ENCODE results near the gene PLD2.
A peak's percentile ranks its signal among the peaks of the same experiment; 100 is the strongest.

The PLD2 gene

GRCh38 chr17:4833941-4834680 is 27.2 kb downstream of the PLD2 start:
- peak in 24 of 56 donors; percentile 11 to 46 (median 22) for DNase-seq

DNA sequence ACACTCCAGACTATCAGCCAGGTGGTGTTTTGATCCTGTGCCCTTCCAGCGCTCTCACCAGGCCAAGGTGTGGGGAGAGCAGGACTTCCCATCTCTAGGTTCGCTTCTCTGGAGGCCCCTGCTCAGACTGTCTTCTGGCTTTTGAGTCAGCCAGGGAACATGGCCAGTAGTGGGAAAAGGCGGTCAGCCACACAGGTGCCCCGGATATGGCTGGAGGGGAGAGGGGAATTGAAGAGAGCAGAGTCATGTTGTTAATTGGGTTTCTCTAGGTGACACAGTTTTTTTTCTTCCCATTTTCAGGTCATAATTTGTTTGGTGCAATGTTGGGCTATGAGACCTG is 27.7 kb downstream of the PLD2 start:
- DNase-seq, result peak in 2 of 56 donors; percentile 10 to 19

DNA sequence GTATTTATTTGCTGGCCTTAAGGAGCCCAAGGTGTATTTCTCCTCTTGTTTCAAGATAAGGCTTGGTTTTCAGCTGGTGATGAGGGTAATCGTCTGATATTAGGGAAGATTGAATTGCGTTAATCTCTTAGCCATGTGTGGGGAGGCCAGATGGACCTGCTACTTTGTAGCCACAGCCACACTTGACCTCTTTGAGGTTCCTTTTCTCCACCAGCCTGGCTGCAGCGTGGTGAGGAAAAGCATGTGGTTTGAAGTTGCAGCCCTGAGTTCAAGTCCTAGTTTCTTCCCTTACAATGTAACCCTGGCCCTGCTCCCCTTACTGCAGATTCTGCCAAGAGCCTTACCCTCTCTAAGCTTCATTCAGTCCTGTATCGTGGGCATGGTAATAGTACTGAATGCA is 29.3 kb downstream of the PLD2 start:
- no peak for DNase-seq

GRCh38 chr17:4837471-4838308 is 30.7 kb downstream of the PLD2 start:
- peak in 20 of 56 donors; percentile 9 to 70 (median 26) for DNase-seq

GRCh38 chr17:4838309-4838785 is 31.4 kb downstream of the PLD2 start:
- no peak for DNase-seq

GRCh38 chr17:4839221-4839620 is 32.3 kb downstream of the PLD2 start:
- no peak for DNase-seq

GRCh38 chr17:4839965-4840892 is 33.3 kb downstream of the PLD2 start:
- no peak for DNase-seq

GRCh38 chr17:4840893-4841242 is 33.9 kb downstream of the PLD2 start:
- no peak for DNase-seq

DNA sequence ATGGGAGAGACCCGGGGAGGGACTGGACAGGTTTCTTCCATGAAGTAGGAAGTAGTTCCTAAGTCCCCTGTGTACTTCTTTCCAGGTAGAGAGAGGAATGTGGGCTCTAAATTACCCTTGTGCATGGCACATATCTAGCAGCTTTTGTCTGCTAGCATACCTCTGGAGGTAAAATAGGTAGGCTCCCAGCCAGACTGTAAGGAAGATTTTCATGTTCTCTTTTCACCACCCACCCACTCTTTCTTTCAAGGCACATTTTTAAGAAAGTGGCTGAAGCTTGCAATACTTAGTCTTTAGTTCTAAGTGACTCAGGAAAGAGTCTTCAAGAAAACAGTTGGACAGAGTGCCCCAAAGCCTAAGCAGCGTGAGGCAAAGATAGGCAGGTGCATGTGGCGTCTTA is 35.4 kb downstream of the PLD2 start:
- peak in 1 of 56 donors; percentile 11 for DNase-seq

DNA sequence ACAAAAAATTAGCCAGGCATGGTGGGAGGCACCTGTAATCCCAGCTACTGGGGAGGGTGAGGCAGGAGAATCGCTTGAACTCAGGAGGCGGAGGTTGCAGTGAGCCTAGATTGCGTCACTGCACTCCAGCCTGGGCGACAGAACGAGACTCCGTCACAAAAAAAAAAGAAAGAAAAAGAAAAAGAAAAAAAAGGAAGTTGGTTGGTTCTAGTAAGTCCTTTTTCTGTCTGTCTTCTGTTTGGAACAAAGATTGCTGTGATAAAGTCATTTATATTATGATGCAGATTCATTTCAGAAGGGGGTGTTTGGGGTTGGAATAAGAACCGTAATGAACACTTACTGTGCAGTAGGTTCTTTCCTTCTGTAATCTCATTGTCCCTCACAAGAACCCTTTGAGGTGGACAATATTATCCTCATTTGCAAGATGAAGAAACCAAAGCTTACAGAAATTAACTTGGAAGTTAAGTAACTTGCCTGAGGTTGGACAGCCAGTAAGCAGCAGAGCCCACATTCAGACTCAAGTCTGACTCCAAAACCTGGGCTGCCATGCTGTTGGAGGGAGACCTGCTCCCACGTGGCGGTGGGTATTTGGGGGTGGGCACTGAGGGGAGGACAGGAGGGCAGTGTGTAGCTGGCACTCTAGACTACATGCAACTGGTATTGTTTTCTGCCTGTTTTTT is 36.5 kb downstream of the PLD2 start:
- no peak for DNase-seq

GRCh38 chr17:4845118-4845517 is 38.2 kb downstream of the PLD2 start:
- DNase-seq, result peak in 2 of 56 donors; percentile 13 to 23

DNA sequence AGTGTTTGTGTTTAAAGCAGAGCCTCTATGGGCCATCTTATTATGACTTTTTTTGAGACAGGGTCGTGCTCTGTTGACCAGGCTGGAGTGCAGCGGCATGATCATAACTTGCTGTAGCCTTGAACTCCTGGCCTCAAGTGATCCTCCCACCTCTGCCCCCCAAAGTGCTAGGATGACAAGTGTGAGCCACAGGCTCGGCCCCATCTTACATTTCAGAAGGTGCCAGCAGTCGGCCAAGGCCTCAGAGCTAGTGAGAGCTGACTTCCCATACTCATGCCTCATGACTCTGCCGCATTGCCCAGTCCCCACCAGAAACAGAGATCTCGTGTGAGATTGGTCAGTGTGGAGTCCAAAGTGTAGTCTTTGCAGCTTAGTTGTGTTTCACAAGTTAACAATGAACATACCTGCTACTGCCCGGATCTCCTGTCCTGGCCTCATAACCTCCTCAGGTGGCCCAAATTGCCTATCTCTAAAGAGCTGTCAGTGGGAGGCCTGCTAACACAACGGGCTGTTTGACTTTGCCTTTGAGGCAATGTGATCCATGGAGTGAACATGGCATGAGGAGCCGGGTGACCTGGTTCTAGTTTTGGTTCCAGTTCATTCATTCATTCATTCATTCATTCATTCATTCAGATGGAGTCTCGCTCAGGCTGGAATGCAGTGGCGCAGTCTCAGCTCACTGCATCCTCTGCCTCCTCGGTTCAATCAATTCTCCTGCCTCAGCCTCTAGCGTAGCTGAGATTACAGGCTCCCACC is 39.9 kb downstream of the PLD2 start:
- DNase-seq, result no peak

DNA sequence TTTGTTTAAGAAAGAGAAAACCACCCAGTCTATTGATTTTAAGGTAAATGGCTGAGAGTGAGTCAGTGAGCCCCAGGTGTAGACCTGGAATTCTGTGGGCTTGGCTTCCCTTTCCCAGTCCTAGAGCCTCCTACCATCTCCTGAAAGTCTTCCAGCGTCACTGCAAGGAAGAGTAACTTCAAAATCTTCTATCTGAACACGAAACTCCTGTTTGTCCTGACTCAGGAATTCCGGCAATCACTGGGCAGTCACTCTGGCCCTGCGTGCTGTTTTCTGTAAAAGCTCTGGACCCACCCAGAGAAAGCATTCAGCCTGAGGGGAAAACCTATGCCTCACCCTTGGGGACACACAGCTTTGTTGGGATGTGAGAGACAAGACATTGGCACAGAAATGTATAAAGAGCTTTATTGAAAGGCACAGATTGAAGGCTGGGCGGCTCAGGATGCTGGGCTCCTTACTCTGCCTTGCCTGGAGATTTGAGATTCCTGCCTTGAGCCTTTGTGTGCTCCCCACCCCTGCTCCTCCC is 42.1 kb downstream of the PLD2 start:
- DNase-seq, result no peak

- DNase-seq, result no peak
These were observed 43.3 kb downstream of the PLD2 start for GRCh38 chr17:4850246-4850645.

DNA sequence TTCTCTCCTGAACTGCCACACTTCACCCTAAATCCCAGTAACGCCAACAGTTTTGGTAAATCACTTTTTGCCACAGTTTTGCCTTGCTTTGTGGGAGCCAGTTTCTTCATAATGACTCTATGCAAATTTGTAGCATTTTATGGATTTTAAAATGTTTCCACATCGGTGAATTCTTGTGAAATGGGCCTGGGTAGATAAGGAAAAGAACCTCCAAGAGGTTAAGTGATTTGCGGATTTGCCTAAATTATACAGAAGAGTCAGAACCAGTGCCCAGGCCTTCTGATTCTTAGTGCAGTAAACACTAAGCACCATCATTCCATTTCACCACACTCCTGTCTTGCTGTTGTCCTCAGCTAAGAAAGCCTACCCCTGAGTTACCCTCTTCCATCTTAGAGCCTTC is 44.1 kb downstream of the PLD2 start:
- DNase-seq, result no peak

DNA sequence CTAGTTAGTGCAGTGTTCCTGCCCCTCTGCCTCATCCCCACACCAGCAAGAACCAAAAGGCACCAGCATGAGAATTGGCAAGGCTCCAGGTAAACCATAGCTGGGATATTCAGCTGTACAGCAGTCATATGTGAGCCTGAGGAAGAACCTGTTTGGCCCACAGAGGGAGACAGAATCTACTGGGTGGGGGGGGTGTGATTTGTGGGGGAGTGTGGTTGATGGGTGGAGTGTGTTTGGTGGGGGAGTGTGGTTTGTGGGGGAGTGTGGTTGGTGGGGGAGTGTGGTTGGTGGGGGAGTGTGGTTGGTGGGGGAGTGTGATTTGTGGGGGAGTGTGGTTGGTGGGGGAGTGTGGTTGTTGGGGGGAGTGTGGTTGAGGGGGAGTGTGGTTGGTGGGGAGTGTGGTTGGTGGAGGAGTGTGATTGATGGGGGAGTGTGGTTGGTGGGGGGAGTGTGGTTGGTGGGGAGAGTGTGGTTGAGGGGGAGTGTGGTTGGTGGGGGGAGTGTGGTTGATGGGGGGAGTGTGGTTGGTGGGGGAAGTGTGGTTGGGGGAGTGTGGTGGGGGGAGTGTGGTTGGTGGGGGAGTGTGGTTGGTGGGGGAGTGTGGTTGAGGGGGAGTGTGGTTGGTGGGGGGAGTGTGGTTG is 45.7 kb downstream of the PLD2 start:
- no peak for DNase-seq

GRCh38 chr17:4853208-4853671 is 46.3 kb downstream of the PLD2 start:
- no peak for DNase-seq

DNA sequence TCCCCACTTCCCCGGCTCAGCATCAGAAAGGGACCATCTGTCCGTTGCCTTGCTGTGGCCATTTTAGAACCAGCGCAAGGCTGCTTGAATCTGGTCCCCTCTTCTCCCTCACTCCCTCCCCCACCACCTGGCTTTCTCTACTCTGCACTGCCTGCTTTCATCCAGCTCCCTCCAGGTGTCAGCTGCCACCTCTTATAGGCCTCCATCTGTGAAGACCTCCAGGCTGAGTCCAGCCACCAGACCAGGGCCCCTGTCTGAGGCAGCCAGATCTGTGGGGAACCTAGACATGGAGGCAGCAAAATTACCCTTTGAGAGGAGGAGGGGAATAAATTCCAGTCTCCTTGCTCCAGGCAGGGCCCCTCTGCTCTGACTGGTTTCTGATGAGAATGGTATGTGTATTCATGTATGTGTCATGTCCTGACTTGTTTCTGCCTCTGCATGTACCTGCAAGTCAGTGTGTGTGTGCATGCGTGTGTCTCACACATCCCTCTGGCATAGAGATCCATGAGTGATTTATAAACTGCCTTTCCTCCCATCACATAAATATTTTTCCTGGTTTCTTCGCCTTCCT is 47.2 kb downstream of the PLD2 start:
- DNase-seq, result no peak

Measured in nucleus accumbens (tissue), 56 donors.